ENCODE data around the gene P2RY12. TPM values are rescaled to one million over a fixed set of nuclear protein-coding genes. Genes with fewer than 3 reads are reported as not detected.

Gene P2RY12
- total and polyA plus RNA-seq, 2 donors (not counting 1 experiment from before 2014, with no cell fraction given), result 0.34 to 2.5 TPM

DNA sequence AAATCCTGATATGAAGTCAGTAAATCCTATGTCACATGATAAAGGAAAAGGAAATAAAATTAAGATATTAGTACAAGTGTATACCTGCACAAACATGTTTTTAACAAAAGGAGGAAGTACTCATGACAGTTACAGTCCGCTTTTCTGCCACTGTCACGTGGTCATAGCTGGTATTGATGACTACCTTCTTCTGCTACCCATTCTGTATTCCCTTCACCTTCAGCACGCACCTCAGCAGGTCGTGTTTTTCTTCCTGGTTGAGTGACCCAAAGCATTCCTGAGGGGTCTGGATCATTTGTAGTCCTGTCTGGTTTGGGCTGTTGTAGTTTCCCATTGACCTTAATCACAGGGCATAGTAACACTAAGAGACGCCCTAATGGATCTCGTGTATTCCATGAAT, 35.3 kb upstream of the P2RY12 start:
- H3K4me3 ChIP-seq (replicated peaks in 1 of 4; ENCODE audit: control extremely low read depth in 1 of 4, insufficient read depth in 1 of 4, low read depth in 3 of 4, low read length in 4 of 4), result no peak overlapping the region
- H3K79me2 ChIP-seq (ENCODE audit: control insufficient read depth, insufficient read depth, low read length), result no peaks in the 10 kb centered on the region
- no peak overlapping the region for H2AFZ ChIP-seq (ENCODE audit: low read length)
- no peak overlapping the region for H3K4me2 ChIP-seq (ENCODE audit: extremely low read depth, insufficient read depth, low read length)
- no peak for DNase-seq (ENCODE audit: low read depth in 2 of 2)
- no peaks in the 10 kb centered on the region for H4K20me1 ChIP-seq (ENCODE audit: control insufficient read depth, extremely low read depth, insufficient read depth, low read length)
- TF ChIP-seq, protein P1, sequence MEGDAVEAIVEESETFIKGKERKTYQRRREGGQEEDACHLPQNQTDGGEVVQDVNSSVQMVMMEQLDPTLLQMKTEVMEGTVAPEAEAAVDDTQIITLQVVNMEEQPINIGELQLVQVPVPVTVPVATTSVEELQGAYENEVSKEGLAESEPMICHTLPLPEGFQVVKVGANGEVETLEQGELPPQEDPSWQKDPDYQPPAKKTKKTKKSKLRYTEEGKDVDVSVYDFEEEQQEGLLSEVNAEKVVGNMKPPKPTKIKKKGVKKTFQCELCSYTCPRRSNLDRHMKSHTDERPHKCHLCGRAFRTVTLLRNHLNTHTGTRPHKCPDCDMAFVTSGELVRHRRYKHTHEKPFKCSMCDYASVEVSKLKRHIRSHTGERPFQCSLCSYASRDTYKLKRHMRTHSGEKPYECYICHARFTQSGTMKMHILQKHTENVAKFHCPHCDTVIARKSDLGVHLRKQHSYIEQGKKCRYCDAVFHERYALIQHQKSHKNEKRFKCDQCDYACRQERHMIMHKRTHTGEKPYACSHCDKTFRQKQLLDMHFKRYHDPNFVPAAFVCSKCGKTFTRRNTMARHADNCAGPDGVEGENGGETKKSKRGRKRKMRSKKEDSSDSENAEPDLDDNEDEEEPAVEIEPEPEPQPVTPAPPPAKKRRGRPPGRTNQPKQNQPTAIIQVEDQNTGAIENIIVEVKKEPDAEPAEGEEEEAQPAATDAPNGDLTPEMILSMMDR (conservative IDR thresholded peaks at IDR 0.05 in 1 of 2, IDR thresholded peaks at IDR 0.05 in 1 of 2; ENCODE audit: low read depth in 1 of 2, low read length in 2 of 2), result no peak
- no peak for TF ChIP-seq EZH2 (IDR thresholded peaks at IDR 0.05; ENCODE audit: low read length, missing control alignments)
- H3K9ac ChIP-seq (ENCODE audit: insufficient read depth, low read length), result no peak overlapping the region
- no peaks in the 10 kb centered on the region for H3K4me1 ChIP-seq (ENCODE audit: control insufficient read depth, extremely low read depth, insufficient read depth, low read length)
- H3K36me3 ChIP-seq (ENCODE audit: control insufficient read depth, insufficient read depth, low read length), result no peaks in the 10 kb centered on the region
- H3K27ac ChIP-seq (ENCODE audit: insufficient read depth, low read length), result no peak overlapping the region
- no peaks in the 10 kb centered on the region for H3K9me3 ChIP-seq (ENCODE audit: control insufficient read depth, insufficient read depth, low read depth, low read length)
- H3K27me3 ChIP-seq (ENCODE audit: control insufficient read depth, insufficient read depth, low read length), result no peaks in the 10 kb centered on the region

DNA sequence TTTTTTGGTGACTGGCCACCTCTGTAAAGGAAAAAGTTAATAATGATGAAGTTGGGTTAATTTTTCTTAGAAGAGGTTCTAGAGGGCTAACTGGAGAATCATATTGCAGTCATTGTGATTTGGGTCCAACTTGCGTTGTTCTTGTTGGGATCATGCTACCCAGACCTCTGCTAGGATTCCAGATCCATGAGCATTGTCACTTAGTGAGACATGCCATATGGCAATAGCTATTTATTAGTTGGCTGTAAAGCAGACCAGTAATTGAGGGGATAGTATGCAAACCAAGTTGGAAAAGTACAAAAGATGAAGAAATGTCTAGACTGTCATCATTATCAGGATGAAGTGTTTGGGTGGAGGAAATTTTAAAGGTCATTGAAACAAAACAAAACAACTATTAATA, 30.7 kb upstream of the P2RY12 start:
- no peaks in the 10 kb centered on the region for H4K20me1 ChIP-seq (ENCODE audit: control insufficient read depth, extremely low read depth, insufficient read depth, low read length)
- no peak overlapping the region for H3K27ac ChIP-seq (ENCODE audit: insufficient read depth, low read length)
- no peak for DNase-seq (ENCODE audit: low read depth in 2 of 2)
- H3K36me3 ChIP-seq (ENCODE audit: control insufficient read depth, insufficient read depth, low read length), result no peaks in the 10 kb centered on the region
- H3K79me2 ChIP-seq (ENCODE audit: control insufficient read depth, insufficient read depth, low read length), result no peaks in the 10 kb centered on the region
- H2AFZ ChIP-seq (ENCODE audit: low read length), result no peak overlapping the region
- TF ChIP-seq, protein P1 (conservative IDR thresholded peaks at IDR 0.05 in 1 of 2, IDR thresholded peaks at IDR 0.05 in 1 of 2; ENCODE audit: low read depth in 1 of 2, low read length in 2 of 2), result no peak
- TF ChIP-seq EZH2 (IDR thresholded peaks at IDR 0.05; ENCODE audit: low read length, missing control alignments), result no peak
- no peak overlapping the region for H3K4me2 ChIP-seq (ENCODE audit: extremely low read depth, insufficient read depth, low read length)
- H3K9ac ChIP-seq (ENCODE audit: insufficient read depth, low read length), result no peak overlapping the region
- no peaks in the 10 kb centered on the region for H3K9me3 ChIP-seq (ENCODE audit: control insufficient read depth, insufficient read depth, low read depth, low read length)
- H3K4me1 ChIP-seq (ENCODE audit: control insufficient read depth, extremely low read depth, insufficient read depth, low read length), result peaks cover 12% of the 10 kb centered on the region
- no peak overlapping the region for H3K4me3 ChIP-seq (replicated peaks in 1 of 4; ENCODE audit: control extremely low read depth in 1 of 4, insufficient read depth in 1 of 4, low read depth in 3 of 4, low read length in 4 of 4)
- no peaks in the 10 kb centered on the region for H3K27me3 ChIP-seq (ENCODE audit: control insufficient read depth, insufficient read depth, low read length)

DNA sequence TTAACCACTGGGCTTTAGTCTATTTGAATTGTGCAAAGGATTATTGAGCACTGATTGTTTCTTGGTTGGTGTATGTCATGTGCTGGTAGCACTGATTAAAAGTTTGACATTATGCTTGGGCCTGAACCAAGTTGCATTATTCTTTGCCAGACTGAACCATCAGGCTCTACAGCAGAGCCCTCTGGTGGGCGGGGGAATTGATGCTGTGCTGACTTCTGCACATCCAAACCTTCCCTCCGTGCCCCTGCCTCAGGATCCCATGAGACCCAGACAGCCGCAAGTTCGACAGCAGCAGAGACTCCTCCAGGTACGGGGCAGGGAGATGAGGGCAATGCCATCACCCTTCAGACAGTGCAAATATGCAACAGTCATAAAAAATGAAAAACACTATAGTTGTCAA, 28.4 kb upstream of the P2RY12 start:
- DNase-seq (ENCODE audit: low read depth in 2 of 2), result no peak
- TF ChIP-seq EZH2 (IDR thresholded peaks at IDR 0.05; ENCODE audit: low read length, missing control alignments), result no peak
- TF ChIP-seq, protein P1 (conservative IDR thresholded peaks at IDR 0.05 in 1 of 2, IDR thresholded peaks at IDR 0.05 in 1 of 2; ENCODE audit: low read depth in 1 of 2, low read length in 2 of 2), result no peak

More for the DNA sequence above, 28.4 kb upstream of the P2RY12 start:
- H3K9ac ChIP-seq (ENCODE audit: insufficient read depth, low read length), result no peak overlapping the region
- no peak overlapping the region for H3K27ac ChIP-seq (ENCODE audit: insufficient read depth, low read length)
- H3K4me3 ChIP-seq (replicated peaks in 1 of 4; ENCODE audit: control extremely low read depth in 1 of 4, insufficient read depth in 1 of 4, low read depth in 3 of 4, low read length in 4 of 4), result no peak overlapping the region
- H2AFZ ChIP-seq (ENCODE audit: low read length), result no peak overlapping the region
- no peaks in the 10 kb centered on the region for H3K27me3 ChIP-seq (ENCODE audit: control insufficient read depth, insufficient read depth, low read length)
- H3K4me2 ChIP-seq (ENCODE audit: extremely low read depth, insufficient read depth, low read length), result no peak overlapping the region
- peaks cover 14% of the 10 kb centered on the region for H3K4me1 ChIP-seq (ENCODE audit: control insufficient read depth, extremely low read depth, insufficient read depth, low read length)
- H4K20me1 ChIP-seq (ENCODE audit: control insufficient read depth, extremely low read depth, insufficient read depth, low read length), result no peaks in the 10 kb centered on the region
- no peaks in the 10 kb centered on the region for H3K9me3 ChIP-seq (ENCODE audit: control insufficient read depth, insufficient read depth, low read depth, low read length)
- H3K36me3 ChIP-seq (ENCODE audit: control insufficient read depth, insufficient read depth, low read length), result no peaks in the 10 kb centered on the region
- no peaks in the 10 kb centered on the region for H3K79me2 ChIP-seq (ENCODE audit: control insufficient read depth, insufficient read depth, low read length)

Data from fibroblast of lung (primary cell).